ENCODE results near the gene MED12L. TPM values are rescaled to one million over a fixed set of nuclear protein-coding genes. Genes with fewer than 3 reads are reported as not detected.

MED12L gene
- total RNA-seq, 1 donor from 2014 or later: 1.3 TPM

DNA sequence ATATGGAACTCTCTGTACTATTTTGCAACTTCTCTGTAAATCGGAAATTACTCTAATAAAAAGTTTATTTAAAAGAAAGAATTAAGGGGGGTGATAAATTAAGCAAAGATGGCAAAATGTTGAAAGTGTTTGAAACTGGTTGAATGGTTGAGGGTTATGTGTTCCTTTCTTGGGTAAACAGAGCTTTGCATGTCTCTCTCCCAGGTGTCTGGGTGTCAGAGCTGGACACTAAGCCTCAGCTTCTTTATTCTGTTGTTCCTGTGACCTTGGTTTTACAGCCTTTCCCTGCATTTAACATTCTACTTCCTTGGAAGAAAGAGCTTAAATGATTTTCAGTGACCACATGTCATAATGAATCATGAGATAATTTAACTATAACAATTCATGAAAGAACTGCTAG, 110.4 kb downstream of the MED12L start:
- Histone ChIP-seq H3K4me3 (ENCODE audit: low read depth, low read length) (no peak overlapping the region), H3K36me3 (ENCODE audit: control insufficient read depth, insufficient read depth, low read length) (no peaks in the 10 kb centered on the region), H3K27me3 (ENCODE audit: control insufficient read depth, insufficient read depth, low read length) (no peaks in the 10 kb centered on the region)
- no peak for DNase-seq (ENCODE audit: low read depth)
- TF ChIP-seq, protein P1, sequence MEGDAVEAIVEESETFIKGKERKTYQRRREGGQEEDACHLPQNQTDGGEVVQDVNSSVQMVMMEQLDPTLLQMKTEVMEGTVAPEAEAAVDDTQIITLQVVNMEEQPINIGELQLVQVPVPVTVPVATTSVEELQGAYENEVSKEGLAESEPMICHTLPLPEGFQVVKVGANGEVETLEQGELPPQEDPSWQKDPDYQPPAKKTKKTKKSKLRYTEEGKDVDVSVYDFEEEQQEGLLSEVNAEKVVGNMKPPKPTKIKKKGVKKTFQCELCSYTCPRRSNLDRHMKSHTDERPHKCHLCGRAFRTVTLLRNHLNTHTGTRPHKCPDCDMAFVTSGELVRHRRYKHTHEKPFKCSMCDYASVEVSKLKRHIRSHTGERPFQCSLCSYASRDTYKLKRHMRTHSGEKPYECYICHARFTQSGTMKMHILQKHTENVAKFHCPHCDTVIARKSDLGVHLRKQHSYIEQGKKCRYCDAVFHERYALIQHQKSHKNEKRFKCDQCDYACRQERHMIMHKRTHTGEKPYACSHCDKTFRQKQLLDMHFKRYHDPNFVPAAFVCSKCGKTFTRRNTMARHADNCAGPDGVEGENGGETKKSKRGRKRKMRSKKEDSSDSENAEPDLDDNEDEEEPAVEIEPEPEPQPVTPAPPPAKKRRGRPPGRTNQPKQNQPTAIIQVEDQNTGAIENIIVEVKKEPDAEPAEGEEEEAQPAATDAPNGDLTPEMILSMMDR (IDR thresholded peaks at IDR 0.05; ENCODE audit: insufficient read depth, low read length, poor library complexity, severe bottlenecking): no peak

DNA sequence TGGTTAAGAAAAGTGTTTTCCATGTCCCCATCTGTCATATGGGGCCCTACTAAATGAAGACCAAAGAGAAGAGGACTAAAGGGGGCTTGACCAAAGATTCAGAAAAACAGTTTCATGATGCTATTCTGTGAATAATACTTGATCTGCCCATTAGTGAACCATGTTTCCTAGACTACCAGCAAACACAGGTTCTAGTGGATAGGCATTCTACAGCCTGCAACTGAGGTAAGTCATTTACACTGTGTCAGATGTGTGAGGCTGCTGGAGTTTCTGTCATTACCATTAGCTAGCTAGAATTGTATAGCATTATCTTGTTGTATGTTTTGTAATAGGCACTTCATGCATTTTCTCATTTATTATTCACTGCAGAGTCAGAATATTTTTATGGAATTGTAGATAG, 111.0 kb downstream of the MED12L start:
- TF ChIP-seq, protein P1 (IDR thresholded peaks at IDR 0.05; ENCODE audit: insufficient read depth, low read length, poor library complexity, severe bottlenecking): no peak
- Histone ChIP-seq H3K4me3 (ENCODE audit: low read depth, low read length) (no peak overlapping the region), H3K36me3 (ENCODE audit: control insufficient read depth, insufficient read depth, low read length) (no peaks in the 10 kb centered on the region), H3K27me3 (ENCODE audit: control insufficient read depth, insufficient read depth, low read length) (no peaks in the 10 kb centered on the region)
- DNase-seq (ENCODE audit: low read depth): no peak

DNA sequence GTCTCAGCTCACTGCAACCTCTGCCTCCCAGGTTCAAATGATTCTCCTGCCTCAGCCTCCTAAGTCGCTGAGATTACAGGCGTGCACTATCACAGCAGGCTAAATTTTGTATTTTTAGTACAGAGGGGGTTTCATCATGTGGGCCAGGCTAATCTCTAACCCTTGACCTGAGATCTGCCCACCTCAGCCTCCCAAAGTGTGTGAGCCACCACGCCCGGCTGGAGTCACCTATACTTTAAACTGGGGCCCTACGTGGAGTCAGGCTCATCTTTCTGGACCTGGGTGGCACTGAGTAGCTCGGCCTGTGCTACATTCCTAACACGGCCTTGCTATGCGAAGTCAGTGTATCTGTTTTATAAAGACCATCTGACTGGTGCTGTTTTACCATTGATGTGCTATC, 111.8 kb downstream of the MED12L start:
- no peaks in the 10 kb centered on the region for H3K27me3 ChIP-seq (ENCODE audit: control insufficient read depth, insufficient read depth, low read length)
- no peak overlapping the region for H3K4me3 ChIP-seq (ENCODE audit: low read depth, low read length)
- H3K36me3 ChIP-seq (ENCODE audit: control insufficient read depth, insufficient read depth, low read length): no peaks in the 10 kb centered on the region
- TF ChIP-seq, protein P1 (IDR thresholded peaks at IDR 0.05; ENCODE audit: insufficient read depth, low read length, poor library complexity, severe bottlenecking): no peak
- no peak for DNase-seq (ENCODE audit: low read depth)

DNA sequence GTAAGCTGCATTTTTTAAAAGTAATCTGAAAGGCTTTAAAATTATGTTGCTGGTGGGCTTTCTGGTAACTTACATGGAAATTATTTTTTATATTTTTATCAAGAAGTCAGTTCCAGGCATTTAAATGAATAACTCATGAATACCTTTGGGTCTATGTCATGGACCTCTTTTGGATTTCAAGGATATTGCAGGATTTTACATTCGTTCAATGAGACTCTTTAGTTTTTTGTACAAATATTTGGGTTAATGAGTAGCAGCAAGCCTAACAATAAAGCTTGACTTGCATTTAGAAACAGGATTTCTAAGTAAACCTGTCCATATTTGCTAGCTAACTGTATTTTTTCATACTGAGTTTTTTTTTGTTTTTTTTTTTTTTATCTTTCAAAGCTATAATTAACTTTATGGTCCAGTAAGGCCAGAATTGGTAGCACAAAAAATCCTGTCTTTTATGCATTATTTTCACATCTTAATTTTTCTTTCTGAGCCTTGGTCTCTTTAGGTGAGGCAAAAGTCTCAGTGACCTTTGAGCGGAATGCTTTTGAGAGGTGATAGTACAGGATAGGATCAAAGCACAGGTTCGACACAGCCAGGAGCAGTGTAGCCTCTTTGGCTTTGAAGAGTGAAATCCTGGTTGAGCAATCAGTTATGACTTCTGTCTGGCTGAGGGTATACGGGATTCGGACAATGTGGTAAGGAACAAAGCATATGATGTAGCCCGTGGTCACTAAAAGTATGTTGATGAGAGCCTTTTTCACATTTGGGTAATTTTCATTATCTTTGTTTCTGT, 112.7 kb downstream of the MED12L start:
- DNase-seq (ENCODE audit: low read depth): no peak
- Histone ChIP-seq H3K4me3 (ENCODE audit: low read depth, low read length) (no peak overlapping the region), H3K36me3 (ENCODE audit: control insufficient read depth, insufficient read depth, low read length) (no peaks in the 10 kb centered on the region), H3K27me3 (ENCODE audit: control insufficient read depth, insufficient read depth, low read length) (no peaks in the 10 kb centered on the region)
- TF ChIP-seq, protein P1 (IDR thresholded peaks at IDR 0.05; ENCODE audit: insufficient read depth, low read length, poor library complexity, severe bottlenecking): no peak

DNA sequence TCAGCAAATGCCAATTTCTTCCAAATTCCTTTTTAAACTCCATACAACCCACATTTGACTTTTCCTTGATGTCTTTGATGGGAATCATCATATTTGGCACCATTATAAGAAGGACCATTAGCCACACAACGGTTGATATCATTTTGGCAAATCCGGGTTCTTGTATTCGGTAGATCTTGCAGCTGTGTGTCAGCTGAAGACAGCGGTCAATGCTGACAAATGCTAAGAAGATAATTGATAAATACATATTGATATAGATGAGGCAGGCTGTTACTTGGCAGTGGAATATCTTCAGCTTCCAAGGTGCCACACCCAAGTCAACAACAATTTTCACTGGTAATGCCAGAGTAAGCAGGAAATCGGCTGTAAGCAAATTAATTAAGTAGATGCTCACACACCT, 113.4 kb downstream of the MED12L start:
- TF ChIP-seq, protein P1 (IDR thresholded peaks at IDR 0.05; ENCODE audit: insufficient read depth, low read length, poor library complexity, severe bottlenecking): no peak
- no peak for DNase-seq (ENCODE audit: low read depth)
- no peaks in the 10 kb centered on the region for H3K36me3 ChIP-seq (ENCODE audit: control insufficient read depth, insufficient read depth, low read length)
- H3K4me3 ChIP-seq (ENCODE audit: low read depth, low read length): no peak overlapping the region
- no peaks in the 10 kb centered on the region for H3K27me3 ChIP-seq (ENCODE audit: control insufficient read depth, insufficient read depth, low read length)

Data from kidney epithelial cell (primary cell).